Ishikawa (cell line): ENCODE data around the gene BARHL2.

Experiments
- CEBPB ChIP-seq: IDR thresholded peaks from 2 replicates; pipeline ENCODE4 v1.6.1; 2012
- CREB1 ChIP-seq: IDR thresholded peaks from 2 replicates; pipeline ENCODE4 v1.6.1; 2012; ENCODE audit warnings: low read depth
- FOXM1 ChIP-seq: IDR thresholded peaks from 2 replicates; pipeline ENCODE4 v1.6.1; 2012; ENCODE audit warnings: low read depth, borderline replicate concordance
- NFIC ChIP-seq: IDR thresholded peaks from 2 replicates; pipeline ENCODE4 v1.6.1; 2012
- RAD21 ChIP-seq: IDR thresholded peaks from 2 replicates; pipeline ENCODE4 v1.6.1; 2012; ENCODE audit warnings: low read depth
- TAF1 ChIP-seq: IDR thresholded peaks from 2 replicates; pipeline ENCODE4 v1.6.1; 2012; ENCODE audit warnings: low read depth, mild to moderate bottlenecking
- YY1 ChIP-seq: IDR thresholded peaks from 2 replicates; pipeline ENCODE4 v1.6.1; 2012; ENCODE audit warnings: low read depth

- TF ChIP-seq CEBPB (no peak), NFIC (no peak), CREB1 (no peak), TAF1 (no peak), FOXM1 (no peak), YY1 (no peak), RAD21 (no peak)
These were observed 11.6 kb upstream of the BARHL2 start for GRCh38 chr1:90728502-90729287.
